Natural killer cell (primary cell): Measurements from ENCODE around the gene CARD19. TPM values are rescaled to one million over a fixed set of nuclear protein-coding genes. Genes with fewer than 3 reads are reported as not detected.

Source experiments
- ATAC-seq, 3 donors: fragments of 150-1000 bp in 2 of 3; fragments of 200-7000 bp in 1 of 3; cut with Tn5 transposase; 1 replicate in 1 of 3; 2 replicates in 2 of 3; pipeline ENCODE4 v1.10.0; 2021; ENCODE audit warnings: mild to moderate bottlenecking in 2 of 3, moderate library complexity in 2 of 3
- DNase-seq, 2 donors: peaks; one replicate each; pipeline versions ENCODE4 v3.0.0 to v3.0.0-alpha.2; 2013 to 2021; ENCODE audit warnings: mixed read lengths in 1 of 2
- H3K27ac ChIP-seq: one replicate; pipeline ENCODE4 v1.5.1; 2013; ENCODE audit warnings: mild to moderate bottlenecking, low read length
- H3K27me3 ChIP-seq: one replicate; pipeline ENCODE4 v1.6.1; 2013; ENCODE audit warnings: low read length; ENCODE audit not compliant: control insufficient read depth, insufficient read depth
- H3K36me3 ChIP-seq: one replicate; pipeline ENCODE4 v1.6.1; 2013; ENCODE audit warnings: low read length; ENCODE audit not compliant: control insufficient read depth, insufficient read depth
- H3K4me1 ChIP-seq: one replicate; pipeline ENCODE4 v1.6.1; 2013; ENCODE audit warnings: low read length; ENCODE audit not compliant: control insufficient read depth, insufficient read depth
- H3K4me3 ChIP-seq: one replicate; pipeline ENCODE4 v1.5.1; 2013; ENCODE audit warnings: low read length
- H3K9me3 ChIP-seq: one replicate; pipeline ENCODE4 v1.6.1; 2013; ENCODE audit warnings: low read length; ENCODE audit not compliant: control insufficient read depth, insufficient read depth
- H3K27ac Mint-ChIP-seq, 2 donors: one replicate each; pipeline ENCODE4 v1.8.0; 2022; ENCODE audit warnings: mild to moderate bottlenecking in 2 of 2, mixed read lengths in 2 of 2, moderate library complexity in 1 of 2
- H3K27me3 Mint-ChIP-seq, 2 donors: one replicate each; pipeline ENCODE4 v1.8.0; 2022; ENCODE audit warnings: low read depth in 2 of 2, mixed read lengths in 2 of 2
- H3K36me3 Mint-ChIP-seq: one replicate; pipeline ENCODE4 v1.8.0; 2022; ENCODE audit warnings: mixed read lengths
- H3K4me1 Mint-ChIP-seq, 2 donors: one replicate each; pipeline ENCODE4 v1.8.0; 2022; ENCODE audit warnings: mixed read lengths in 2 of 2
- H3K4me3 Mint-ChIP-seq: one replicate; pipeline ENCODE4 v1.8.0; 2022; ENCODE audit warnings: mild to moderate bottlenecking, moderate library complexity, mixed read lengths
- H3K9me3 Mint-ChIP-seq, 2 donors: one replicate each; pipeline ENCODE4 v1.8.0; 2022; ENCODE audit warnings: mixed read lengths in 2 of 2
- whole genome bisulfite sequencing: methylation state at CpG from one replicate; pipeline ENCODE4 v1.1.7; 2013; ENCODE audit warnings: missing lambda C conversion rate; ENCODE audit not compliant: insufficient coverage; 5-methylcytosine and 5-hydroxymethylcytosine counted together
- intact Hi-C: fragments of 100-400 bp; cut with micrococcal nuclease; formaldehyde crosslinking; loops from one replicate; pipeline ENCODE4 v1.14.2; 2022
- total RNA-seq, 4 donors: library from RNA; stranded (reverse); fragments of 120-200 nt in 1 of 4; gene quantifications; one replicate each; pipeline versions ENCODE4 v1.2.3 to v1.2.4, GENCODE V29; 2013 to 2022
- TF ChIP-seq, protein P1 (sequence below): fragments of 200-600 bp; IDR thresholded peaks from one replicate; pipeline ENCODE4 v1.8.0; 2022; ENCODE audit warnings: antibody characterized with exemption

The CARD19 gene, protein sequence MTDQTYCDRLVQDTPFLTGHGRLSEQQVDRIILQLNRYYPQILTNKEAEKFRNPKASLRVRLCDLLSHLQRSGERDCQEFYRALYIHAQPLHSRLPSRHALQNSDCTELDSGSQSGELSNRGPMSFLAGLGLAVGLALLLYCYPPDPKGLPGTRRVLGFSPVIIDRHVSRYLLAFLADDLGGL
- 10 to 100 TPM; 30.7 to 49.1 (median 42.6) TPM for total RNA-seq
- 34.0 TPM for total RNA-seq (2013)

DNA sequence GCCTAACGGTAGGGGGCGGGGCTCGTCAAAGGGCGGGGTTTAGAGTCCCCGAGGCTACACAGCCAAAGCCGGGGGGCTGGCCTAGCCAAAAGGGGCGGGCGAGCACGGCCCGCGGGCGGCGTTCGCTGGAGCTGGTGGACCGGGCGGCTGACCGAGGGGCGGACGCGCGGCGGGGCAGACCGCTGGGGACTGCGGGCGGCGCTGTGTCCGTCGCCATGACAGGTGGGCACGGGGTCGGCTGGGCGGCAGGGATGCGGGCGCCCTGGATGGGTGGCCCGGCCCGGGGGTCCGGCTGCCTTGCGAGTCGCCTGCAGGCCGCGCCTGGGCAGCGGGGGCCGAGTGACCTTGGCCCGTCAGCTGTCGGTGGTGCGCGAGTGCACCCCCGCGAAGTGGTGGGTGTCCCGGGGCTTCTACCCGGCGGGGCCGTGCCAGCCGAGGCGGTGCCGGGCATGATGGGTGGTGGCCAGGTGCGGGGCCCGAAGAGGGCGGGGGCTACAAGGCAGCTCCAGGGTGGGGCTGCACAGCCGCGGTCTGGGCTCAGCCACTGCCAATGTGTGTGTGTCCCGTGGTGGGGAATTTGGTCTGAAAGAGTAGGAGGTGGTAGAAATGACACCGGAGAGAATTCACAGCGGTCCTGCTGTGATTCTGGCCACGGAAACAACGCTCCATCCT is at the start of gene CARD19:
Gene CARD19 (plus strand): TSS at position 87 of the 672 bp plus-strand sequence. CDS start 129 bp downstream, at position 216.
- TF ChIP-seq, protein P1, sequence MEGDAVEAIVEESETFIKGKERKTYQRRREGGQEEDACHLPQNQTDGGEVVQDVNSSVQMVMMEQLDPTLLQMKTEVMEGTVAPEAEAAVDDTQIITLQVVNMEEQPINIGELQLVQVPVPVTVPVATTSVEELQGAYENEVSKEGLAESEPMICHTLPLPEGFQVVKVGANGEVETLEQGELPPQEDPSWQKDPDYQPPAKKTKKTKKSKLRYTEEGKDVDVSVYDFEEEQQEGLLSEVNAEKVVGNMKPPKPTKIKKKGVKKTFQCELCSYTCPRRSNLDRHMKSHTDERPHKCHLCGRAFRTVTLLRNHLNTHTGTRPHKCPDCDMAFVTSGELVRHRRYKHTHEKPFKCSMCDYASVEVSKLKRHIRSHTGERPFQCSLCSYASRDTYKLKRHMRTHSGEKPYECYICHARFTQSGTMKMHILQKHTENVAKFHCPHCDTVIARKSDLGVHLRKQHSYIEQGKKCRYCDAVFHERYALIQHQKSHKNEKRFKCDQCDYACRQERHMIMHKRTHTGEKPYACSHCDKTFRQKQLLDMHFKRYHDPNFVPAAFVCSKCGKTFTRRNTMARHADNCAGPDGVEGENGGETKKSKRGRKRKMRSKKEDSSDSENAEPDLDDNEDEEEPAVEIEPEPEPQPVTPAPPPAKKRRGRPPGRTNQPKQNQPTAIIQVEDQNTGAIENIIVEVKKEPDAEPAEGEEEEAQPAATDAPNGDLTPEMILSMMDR, result no peak
- peaks cover 31 to 51% of the 10 kb centered on the region in 2 donors for H3K4me1 Mint-ChIP-seq
- WGBS, result under 1% methylated on average over 65 of the region's 65 CpGs
- H3K9me3 Mint-ChIP-seq, result no peaks in the 10 kb centered on the region
- H3K4me3 Mint-ChIP-seq, result peak within 1 kb of the TSS; percentile 88
- no peaks in the 10 kb centered on the region for H3K27me3 Mint-ChIP-seq
- intact Hi-C loops, result loop anchor here (2.0 to 5.0 kb wide), 3 partner anchors 36 to 471 kb away; partner anchors contain the start of genes FAM120A, FAM120AOS and NINJ1
- H3K4me3 ChIP-seq, result peak within 1 kb of the TSS; percentile 63
- no peaks in the 10 kb centered on the region for H3K36me3 ChIP-seq
- H3K27ac Mint-ChIP-seq, result peak within 1 kb of the TSS; percentile 91 to 92
- peak within 1 kb of the TSS; percentile 98 for H3K27ac ChIP-seq
- DNase-seq, result peak in 1 of 2 donors; percentile 72
- no peak for ATAC-seq
- H3K36me3 Mint-ChIP-seq, result no peaks in the 10 kb centered on the region
- H3K4me1 ChIP-seq, result peaks cover 73% of the 10 kb centered on the region
- H3K9me3 ChIP-seq, result no peaks in the 10 kb centered on the region
- no peaks in the 10 kb centered on the region for H3K27me3 ChIP-seq

DNA sequence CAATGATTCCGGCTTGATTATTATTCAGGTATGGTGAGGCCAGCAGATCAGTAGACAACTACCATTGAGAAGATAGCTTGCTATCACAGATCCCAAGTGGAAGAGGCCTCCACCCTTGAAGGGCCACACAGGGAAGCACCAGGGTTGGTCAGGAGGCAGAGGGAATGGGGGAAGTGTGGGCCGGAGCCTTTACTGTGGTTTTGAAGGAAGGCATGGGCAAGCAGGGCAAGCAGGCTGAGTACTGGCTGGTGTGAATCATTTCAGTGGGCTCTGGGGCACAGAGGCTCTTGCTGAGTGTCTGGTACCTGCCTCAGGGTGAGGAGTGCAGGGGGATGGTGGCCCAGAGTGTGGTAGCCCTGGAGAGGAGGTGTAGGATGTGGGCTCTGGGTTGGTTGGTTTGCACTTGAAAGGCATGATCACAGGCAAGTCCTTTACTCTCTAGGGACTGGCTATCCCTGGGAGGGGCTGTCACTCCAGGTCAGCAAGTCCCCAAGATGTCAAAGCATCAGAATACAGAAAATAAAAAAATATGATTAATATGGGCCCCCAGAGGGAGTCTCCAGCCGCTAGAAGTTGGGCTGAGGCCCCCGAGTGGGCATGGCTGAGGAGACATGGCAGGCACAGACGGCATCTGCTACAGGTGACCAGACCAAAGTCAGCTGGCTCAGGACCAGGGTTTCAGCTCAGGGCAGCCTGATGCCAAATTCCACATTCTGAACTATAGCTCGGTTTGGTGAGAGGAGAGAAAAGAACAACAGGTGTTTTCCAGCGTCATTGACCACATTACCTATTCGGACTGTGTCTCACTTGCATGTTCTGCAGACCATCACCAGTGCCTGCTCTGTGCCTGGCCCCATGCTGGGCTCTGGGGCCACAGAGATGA is 47.2 kb upstream of the CARD19 start:
- Mint-ChIP-seq H3K27me3 (peaks cover 22 to 35% of the 10 kb centered on the region in 2 donors), H3K36me3 (no peaks in the 10 kb centered on the region), H3K4me3 (no peak overlapping the region), H3K9me3 (no peaks in the 10 kb centered on the region), H3K27ac (no peak overlapping the region), H3K4me1 (peaks cover 0 to 21% of the 10 kb centered on the region in 2 donors)
- H3K27ac ChIP-seq, result no peak overlapping the region
- H3K4me1 ChIP-seq, result peaks cover 15% of the 10 kb centered on the region
- no peaks in the 10 kb centered on the region for H3K27me3 ChIP-seq
- intact Hi-C loops, result no loop called here
- H3K4me3 ChIP-seq, result no peak overlapping the region
- TF ChIP-seq, protein P1, result no peak
- WGBS, result 94% methylated on average over 8 of the region's 8 CpGs
- ATAC-seq (no peak), DNase-seq (no peak)
- H3K36me3 ChIP-seq, result no peaks in the 10 kb centered on the region
- H3K9me3 ChIP-seq, result no peaks in the 10 kb centered on the region

GRCh38 chr9:93049491-93049890 is 46.5 kb upstream of the CARD19 start:
- H3K27me3 ChIP-seq, result no peaks in the 10 kb centered on the region
- TF ChIP-seq, protein P1, result no peak
- Mint-ChIP-seq H3K36me3 (no peaks in the 10 kb centered on the region), H3K4me1 (peaks cover 0 to 23% of the 10 kb centered on the region in 2 donors), H3K27ac (no peak overlapping the region), H3K9me3 (no peaks in the 10 kb centered on the region), H3K4me3 (no peak overlapping the region), H3K27me3 (peaks cover 20 to 35% of the 10 kb centered on the region in 2 donors)
- H3K9me3 ChIP-seq, result no peaks in the 10 kb centered on the region
- H3K4me3 ChIP-seq, result no peak overlapping the region
- H3K4me1 ChIP-seq, result peaks cover 15% of the 10 kb centered on the region
- H3K27ac ChIP-seq, result no peak overlapping the region
- no peak for DNase-seq
- WGBS, result 92% methylated on average over 4 of the region's 4 CpGs
- H3K36me3 ChIP-seq, result no peaks in the 10 kb centered on the region
- intact Hi-C loops, result no loop called here
- ATAC-seq, result no peak
